ENCODE results near the gene MAN1A1. TPM values are rescaled to one million over a fixed set of nuclear protein-coding genes. Genes with fewer than 3 reads are reported as not detected.

MAN1A1 gene
- total RNA-seq, 1 experiment from 2014 or later, result 0.06 TPM

- intact Hi-C loops (cut with micrococcal nuclease; ENCODE audit: unreplicated experiment), result no loop called here
- no peak for DNase-seq (ENCODE audit: low spot score)
- H3K4me1 ChIP-seq (ENCODE audit: insufficient read depth, low read length, poor library complexity, severe bottlenecking), result no peaks in the 10 kb centered on the region
- H3K36me3 ChIP-seq (ENCODE audit: insufficient read depth, low read length, poor library complexity, severe bottlenecking), result no peaks in the 10 kb centered on the region
- BruUV-seq (replicated peaks), result no TSS peak
- no peak overlapping the region for H3K4me3 ChIP-seq (ENCODE audit: low read depth, low read length, poor library complexity, severe bottlenecking)
- H3K9me3 ChIP-seq (ENCODE audit: low read depth, low read length, poor library complexity, severe bottlenecking), result no peaks in the 10 kb centered on the region
- POLR2A ChIA-PET (ENCODE audit: low non-redundant PET), result no interaction called here
- peaks cover 5% of the 10 kb centered on the region for H3K27me3 ChIP-seq (replicated peaks; ENCODE audit: insufficient read depth, low read depth, low read length, poor library complexity)
- CTCF ChIA-PET, result no interaction called here
- TF ChIP-seq EZH2 (IDR thresholded peaks at IDR 0.05; ENCODE audit: borderline replicate concordance, low read depth, low read length, poor library complexity, severe bottlenecking), result no peak
- TF ChIP-seq, protein P1, sequence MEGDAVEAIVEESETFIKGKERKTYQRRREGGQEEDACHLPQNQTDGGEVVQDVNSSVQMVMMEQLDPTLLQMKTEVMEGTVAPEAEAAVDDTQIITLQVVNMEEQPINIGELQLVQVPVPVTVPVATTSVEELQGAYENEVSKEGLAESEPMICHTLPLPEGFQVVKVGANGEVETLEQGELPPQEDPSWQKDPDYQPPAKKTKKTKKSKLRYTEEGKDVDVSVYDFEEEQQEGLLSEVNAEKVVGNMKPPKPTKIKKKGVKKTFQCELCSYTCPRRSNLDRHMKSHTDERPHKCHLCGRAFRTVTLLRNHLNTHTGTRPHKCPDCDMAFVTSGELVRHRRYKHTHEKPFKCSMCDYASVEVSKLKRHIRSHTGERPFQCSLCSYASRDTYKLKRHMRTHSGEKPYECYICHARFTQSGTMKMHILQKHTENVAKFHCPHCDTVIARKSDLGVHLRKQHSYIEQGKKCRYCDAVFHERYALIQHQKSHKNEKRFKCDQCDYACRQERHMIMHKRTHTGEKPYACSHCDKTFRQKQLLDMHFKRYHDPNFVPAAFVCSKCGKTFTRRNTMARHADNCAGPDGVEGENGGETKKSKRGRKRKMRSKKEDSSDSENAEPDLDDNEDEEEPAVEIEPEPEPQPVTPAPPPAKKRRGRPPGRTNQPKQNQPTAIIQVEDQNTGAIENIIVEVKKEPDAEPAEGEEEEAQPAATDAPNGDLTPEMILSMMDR (conservative IDR thresholded peaks at IDR 0.05; ENCODE audit: low read depth, low read length), result no peak
- H3K27ac ChIP-seq (ENCODE audit: low read depth, low read length, poor library complexity, severe bottlenecking), result no peak overlapping the region
Measured at GRCh38 chr6:119370080-119370479, 20.5 kb upstream of the MAN1A1 start.

DNA sequence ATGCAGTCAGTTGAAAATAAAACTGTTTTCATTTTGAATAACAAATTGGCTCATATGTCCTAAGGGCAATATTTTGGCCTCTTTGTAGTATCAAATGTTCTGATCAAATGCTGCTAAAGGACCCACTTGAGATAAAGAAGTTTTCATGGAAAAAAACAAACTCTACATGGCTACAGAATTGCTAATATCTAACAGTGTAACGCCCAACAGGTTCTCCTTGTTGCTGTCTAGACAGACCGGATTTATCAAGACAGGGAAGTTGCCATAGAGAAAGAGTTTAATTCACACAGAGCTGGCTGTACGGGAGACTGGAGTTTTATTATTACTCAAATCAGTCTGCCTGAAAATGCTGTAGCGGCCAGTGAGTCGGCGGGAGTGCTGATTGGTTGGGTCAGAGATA, 19.4 kb upstream of the MAN1A1 start:
- Histone ChIP-seq H3K4me1 (ENCODE audit: insufficient read depth, low read length, poor library complexity, severe bottlenecking) (no peaks in the 10 kb centered on the region), H3K9me3 (ENCODE audit: low read depth, low read length, poor library complexity, severe bottlenecking) (no peaks in the 10 kb centered on the region), H3K27ac (ENCODE audit: low read depth, low read length, poor library complexity, severe bottlenecking) (no peak overlapping the region), H3K27me3 (replicated peaks; ENCODE audit: insufficient read depth, low read depth, low read length, poor library complexity) (peaks cover 17% of the 10 kb centered on the region), H3K4me3 (ENCODE audit: low read depth, low read length, poor library complexity, severe bottlenecking) (no peak overlapping the region), H3K36me3 (ENCODE audit: insufficient read depth, low read length, poor library complexity, severe bottlenecking) (no peaks in the 10 kb centered on the region)
- intact Hi-C loops (cut with micrococcal nuclease; ENCODE audit: unreplicated experiment), result no loop called here
- BruUV-seq (replicated peaks), result no TSS peak
- DNase-seq (ENCODE audit: low spot score), result no peak
- ChIA-PET CTCF (no interaction called here), POLR2A (ENCODE audit: low non-redundant PET) (no interaction called here)
- TF ChIP-seq, protein P1 (conservative IDR thresholded peaks at IDR 0.05; ENCODE audit: low read depth, low read length), result no peak
- TF ChIP-seq EZH2 (IDR thresholded peaks at IDR 0.05; ENCODE audit: borderline replicate concordance, low read depth, low read length, poor library complexity, severe bottlenecking), result no peak

DNA sequence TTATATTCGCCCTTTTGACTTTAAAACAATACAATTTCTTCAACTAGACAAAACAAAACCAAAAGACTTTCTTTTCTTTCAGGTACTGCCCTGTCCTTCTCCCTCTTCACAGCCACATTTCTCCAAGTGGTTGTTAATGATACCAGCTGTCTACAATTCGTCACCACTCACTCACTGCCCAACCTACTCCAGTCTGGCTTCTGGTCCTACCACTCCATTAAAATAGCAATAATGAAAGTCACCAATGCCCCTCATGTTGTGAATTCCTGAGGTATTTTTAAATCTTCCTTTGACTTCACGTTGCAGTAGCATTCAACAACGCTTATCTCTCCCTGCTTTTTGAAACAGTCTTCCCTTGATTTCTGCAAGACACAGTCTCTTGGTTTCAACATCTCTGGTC, 11.6 kb upstream of the MAN1A1 start:
- H3K27me3 ChIP-seq (replicated peaks; ENCODE audit: insufficient read depth, low read depth, low read length, poor library complexity), result peaks cover 69% of the 10 kb centered on the region

More for the DNA sequence above, 11.6 kb upstream of the MAN1A1 start:
- ChIA-PET POLR2A (ENCODE audit: low non-redundant PET) (no interaction called here), CTCF (no interaction called here)
- no peak for TF ChIP-seq EZH2 (IDR thresholded peaks at IDR 0.05; ENCODE audit: borderline replicate concordance, low read depth, low read length, poor library complexity, severe bottlenecking)
- TF ChIP-seq, protein P1 (conservative IDR thresholded peaks at IDR 0.05; ENCODE audit: low read depth, low read length), result no peak
- intact Hi-C loops (cut with micrococcal nuclease; ENCODE audit: unreplicated experiment), result no loop called here
- no peak for DNase-seq (ENCODE audit: low spot score)
- Histone ChIP-seq H3K36me3 (ENCODE audit: insufficient read depth, low read length, poor library complexity, severe bottlenecking) (no peaks in the 10 kb centered on the region), H3K9me3 (ENCODE audit: low read depth, low read length, poor library complexity, severe bottlenecking) (no peaks in the 10 kb centered on the region), H3K4me3 (ENCODE audit: low read depth, low read length, poor library complexity, severe bottlenecking) (no peak overlapping the region), H3K4me1 (ENCODE audit: insufficient read depth, low read length, poor library complexity, severe bottlenecking) (no peaks in the 10 kb centered on the region), H3K27ac (ENCODE audit: low read depth, low read length, poor library complexity, severe bottlenecking) (no peak overlapping the region)
- BruUV-seq (replicated peaks), result no TSS peak

Data from A673 (cell line).